Keratinocyte (primary cell): ENCODE data around the gene EIF4G2.

Source experiments
- EZH2 ChIP-seq: IDR thresholded peaks from one replicate; pipeline ENCODE4 v1.6.1; 2012; ENCODE audit warnings: inconsistent platforms, mild to moderate bottlenecking, low read length, moderate library complexity
- TF ChIP-seq, protein P1 (sequence below), 3 experiments: IDR thresholded peaks in 1 of 3; conservative IDR thresholded peaks in 1 of 3; optimal IDR thresholded peaks in 1 of 3; 2 replicates in 2 of 3; 3 replicates in 1 of 3; pipeline versions ENCODE3 to v1.5.1; 2011; ENCODE audit warnings: low read length in 3 of 3, mild to moderate bottlenecking in 3 of 3, moderate library complexity in 2 of 3, control low read depth in 1 of 3, inconsistent platforms in 1 of 3; ENCODE audit not compliant: insufficient read depth in 2 of 3; ENCODE audit errors: extremely low read depth in 1 of 3

DNA sequence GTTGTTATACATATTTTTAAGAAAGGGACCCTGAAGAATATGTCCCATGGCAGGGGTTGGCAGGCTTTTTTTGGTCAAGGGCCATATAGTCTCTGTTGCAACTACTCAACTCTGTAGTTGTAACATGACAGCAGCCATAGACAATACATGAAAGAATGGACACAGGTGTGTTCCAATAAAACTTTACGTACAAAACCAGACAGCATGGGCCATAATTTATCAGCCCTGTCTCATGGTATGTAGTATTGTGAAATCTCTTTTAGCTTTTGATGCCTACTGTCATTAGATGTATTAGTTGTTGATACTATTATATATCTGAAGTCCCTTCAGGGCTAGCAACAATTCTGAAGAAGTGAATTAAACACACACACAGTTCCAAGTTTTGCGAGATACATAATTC is 46.6 kb upstream of the EIF4G2 start:
- TF ChIP-seq, protein P1, sequence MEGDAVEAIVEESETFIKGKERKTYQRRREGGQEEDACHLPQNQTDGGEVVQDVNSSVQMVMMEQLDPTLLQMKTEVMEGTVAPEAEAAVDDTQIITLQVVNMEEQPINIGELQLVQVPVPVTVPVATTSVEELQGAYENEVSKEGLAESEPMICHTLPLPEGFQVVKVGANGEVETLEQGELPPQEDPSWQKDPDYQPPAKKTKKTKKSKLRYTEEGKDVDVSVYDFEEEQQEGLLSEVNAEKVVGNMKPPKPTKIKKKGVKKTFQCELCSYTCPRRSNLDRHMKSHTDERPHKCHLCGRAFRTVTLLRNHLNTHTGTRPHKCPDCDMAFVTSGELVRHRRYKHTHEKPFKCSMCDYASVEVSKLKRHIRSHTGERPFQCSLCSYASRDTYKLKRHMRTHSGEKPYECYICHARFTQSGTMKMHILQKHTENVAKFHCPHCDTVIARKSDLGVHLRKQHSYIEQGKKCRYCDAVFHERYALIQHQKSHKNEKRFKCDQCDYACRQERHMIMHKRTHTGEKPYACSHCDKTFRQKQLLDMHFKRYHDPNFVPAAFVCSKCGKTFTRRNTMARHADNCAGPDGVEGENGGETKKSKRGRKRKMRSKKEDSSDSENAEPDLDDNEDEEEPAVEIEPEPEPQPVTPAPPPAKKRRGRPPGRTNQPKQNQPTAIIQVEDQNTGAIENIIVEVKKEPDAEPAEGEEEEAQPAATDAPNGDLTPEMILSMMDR (optimal IDR thresholded peaks at IDR 0.05 in 1 of 3, IDR thresholded peaks at IDR 0.05 in 1 of 3, conservative IDR thresholded peaks at IDR 0.05 in 1 of 3; ENCODE audit: extremely low read depth in 1 of 3, insufficient read depth in 2 of 3, low read length in 3 of 3), result no peak
- TF ChIP-seq EZH2, result no peak
